ENCODE measurements around the gene USP25.

USP25 gene

DNA sequence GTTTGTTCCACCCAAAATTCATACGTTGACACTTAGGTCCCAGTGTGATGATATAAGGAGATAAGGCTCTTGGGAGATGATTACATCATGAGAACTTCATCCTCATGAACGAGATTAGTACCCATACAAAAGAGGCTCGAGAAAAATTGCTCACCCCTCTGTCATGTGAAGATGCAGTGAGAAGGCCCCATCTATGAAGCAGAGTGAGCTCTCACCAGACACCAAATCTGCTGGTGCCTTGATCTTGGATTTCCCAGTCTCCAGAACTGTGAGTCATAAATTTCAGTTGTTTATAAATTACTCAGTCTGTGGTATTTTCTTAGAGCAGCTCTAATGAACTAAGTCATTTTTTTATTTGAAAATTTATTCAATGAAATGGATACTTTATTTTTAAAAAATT is 42.6 kb upstream of the USP25 start:
- H4K91ac ChIP-seq (ENCODE audit: low read depth, low read length, poor library complexity), result no peak overlapping the region
- H3K79me1 ChIP-seq (ENCODE audit: low read depth, low read length), result no peaks in the 10 kb centered on the region
- no peaks in the 10 kb centered on the region for H3K27me3 ChIP-seq (ENCODE audit: control insufficient read depth in 3 of 3, insufficient read depth in 3 of 3, low read depth in 1 of 3, low read length in 3 of 3)
- H3K23ac ChIP-seq (ENCODE audit: low read depth, low read length, poor library complexity), result no peak overlapping the region
- no peak overlapping the region for H2AK5ac ChIP-seq (ENCODE audit: low read depth, low read length)
- no peaks in the 10 kb centered on the region for H3K4me1 ChIP-seq (ENCODE audit: control insufficient read depth in 2 of 2, insufficient read depth in 1 of 2, low read depth in 1 of 2, low read length in 2 of 2)
- H2BK12ac ChIP-seq (ENCODE audit: low read length), result no peak overlapping the region
- no peak overlapping the region for H3K14ac ChIP-seq (ENCODE audit: low read length)
- no peak overlapping the region for H4K8ac ChIP-seq (ENCODE audit: low read depth, low read length)
- H3K36me3 ChIP-seq (replicated peaks in 1 of 2; ENCODE audit: control insufficient read depth in 2 of 2, insufficient read depth in 2 of 2, low read length in 2 of 2), result no peaks in the 10 kb centered on the region
- H2BK15ac ChIP-seq (ENCODE audit: low read length), result no peak overlapping the region
- no peak overlapping the region for H3K18ac ChIP-seq (ENCODE audit: low read length)
- no peak overlapping the region for H2BK5ac ChIP-seq (ENCODE audit: low read length)
- H3K4ac ChIP-seq (ENCODE audit: low read length), result no peak overlapping the region
- H2AFZ ChIP-seq (ENCODE audit: low read length), result no peak overlapping the region
- WGBS, 2 donors (ENCODE audit: extremely low coverage in 2 of 2, insufficient read length in 2 of 2, insufficient replicate concordance in 1 of 2), result no CpG with 5 or more reads among the region's 3 CpGs
- H3K4me3 ChIP-seq (ENCODE audit: low read length in 2 of 2), result no peak overlapping the region
- no peak overlapping the region for H3K27ac ChIP-seq (replicated peaks; ENCODE audit: low read length)
- no peak overlapping the region for H3K9ac ChIP-seq (ENCODE audit: low read depth, low read length, poor library complexity)
- H2BK120ac ChIP-seq (ENCODE audit: low read depth, low read length), result no peak overlapping the region
- no peak for DNase-seq (ENCODE audit: low spot score)
- H3K4me2 ChIP-seq (ENCODE audit: insufficient read depth, low read length, poor library complexity, severe bottlenecking), result no peak overlapping the region
- no peaks in the 10 kb centered on the region for H3K9me3 ChIP-seq (replicated peaks in 1 of 2; ENCODE audit: control insufficient read depth in 2 of 2, insufficient read depth in 1 of 2, low read depth in 1 of 2, low read length in 2 of 2)

DNA sequence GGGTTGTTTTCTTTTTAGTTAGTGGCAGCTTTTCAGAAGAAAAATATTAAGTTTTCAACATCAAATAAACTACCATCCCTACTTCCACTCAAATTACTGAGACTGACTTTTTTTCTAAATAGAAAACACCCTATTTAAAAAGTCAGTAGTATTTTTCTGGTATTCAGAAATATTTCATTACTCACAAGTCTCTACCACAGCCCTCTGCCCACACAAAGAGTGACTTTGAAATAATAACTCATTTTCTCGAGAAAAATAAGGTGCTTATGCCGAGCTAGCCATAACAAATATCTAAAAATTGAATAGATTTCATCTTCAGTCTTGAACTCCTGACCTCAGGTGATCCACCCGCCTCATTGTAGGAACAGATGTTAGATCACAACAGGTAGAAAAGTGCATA is 41.8 kb upstream of the USP25 start:
- H3K27ac ChIP-seq (replicated peaks; ENCODE audit: low read length), result no peak overlapping the region
- H3K27me3 ChIP-seq (ENCODE audit: control insufficient read depth in 3 of 3, insufficient read depth in 3 of 3, low read depth in 1 of 3, low read length in 3 of 3), result no peaks in the 10 kb centered on the region
- no peak overlapping the region for H4K8ac ChIP-seq (ENCODE audit: low read depth, low read length)
- no peak overlapping the region for H2BK12ac ChIP-seq (ENCODE audit: low read length)
- H2BK120ac ChIP-seq (ENCODE audit: low read depth, low read length), result no peak overlapping the region
- H4K91ac ChIP-seq (ENCODE audit: low read depth, low read length, poor library complexity), result no peak overlapping the region
- H3K9me3 ChIP-seq (replicated peaks in 1 of 2; ENCODE audit: control insufficient read depth in 2 of 2, insufficient read depth in 1 of 2, low read depth in 1 of 2, low read length in 2 of 2), result peaks cover 0 to 2% of the 10 kb centered on the region in 2 donors
- no peak overlapping the region for H2AFZ ChIP-seq (ENCODE audit: low read length)
- no peak overlapping the region for H3K4me2 ChIP-seq (ENCODE audit: insufficient read depth, low read length, poor library complexity, severe bottlenecking)
- no CpG with 5 or more reads among the region's 3 CpGs for WGBS, 2 donors (ENCODE audit: extremely low coverage in 2 of 2, insufficient read length in 2 of 2, insufficient replicate concordance in 1 of 2)
- no peaks in the 10 kb centered on the region for H3K4me1 ChIP-seq (ENCODE audit: control insufficient read depth in 2 of 2, insufficient read depth in 1 of 2, low read depth in 1 of 2, low read length in 2 of 2)
- H2BK5ac ChIP-seq (ENCODE audit: low read length), result no peak overlapping the region
- H3K4ac ChIP-seq (ENCODE audit: low read length), result no peak overlapping the region
- DNase-seq (ENCODE audit: low spot score), result no peak
- H3K23ac ChIP-seq (ENCODE audit: low read depth, low read length, poor library complexity), result no peak overlapping the region
- H3K79me1 ChIP-seq (ENCODE audit: low read depth, low read length), result no peaks in the 10 kb centered on the region
- no peak overlapping the region for H3K4me3 ChIP-seq (ENCODE audit: low read length in 2 of 2)
- no peak overlapping the region for H3K14ac ChIP-seq (ENCODE audit: low read length)
- H2AK5ac ChIP-seq (ENCODE audit: low read depth, low read length), result no peak overlapping the region
- no peak overlapping the region for H2BK15ac ChIP-seq (ENCODE audit: low read length)
- no peak overlapping the region for H3K9ac ChIP-seq (ENCODE audit: low read depth, low read length, poor library complexity)
- H3K18ac ChIP-seq (ENCODE audit: low read length), result no peak overlapping the region
- H3K36me3 ChIP-seq (replicated peaks in 1 of 2; ENCODE audit: control insufficient read depth in 2 of 2, insufficient read depth in 2 of 2, low read length in 2 of 2), result no peaks in the 10 kb centered on the region

DNA sequence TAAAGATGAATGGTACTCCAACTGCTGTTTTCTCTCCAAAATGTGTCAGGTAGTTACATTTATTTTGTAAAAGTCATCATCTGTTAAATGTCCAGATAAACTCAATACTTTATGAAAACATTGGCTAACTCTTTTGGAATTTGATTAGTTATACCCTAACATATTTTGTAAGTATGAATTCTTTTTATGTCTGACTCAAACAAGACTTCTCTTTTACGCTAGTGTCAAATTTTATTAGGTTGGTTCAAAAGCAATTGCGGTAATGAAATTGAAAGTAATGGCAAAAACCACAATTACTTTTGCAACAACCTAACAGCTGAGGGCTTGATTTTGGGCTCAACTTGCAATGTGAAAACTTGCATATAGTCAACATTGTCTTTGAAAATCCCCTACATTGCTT is 41.0 kb upstream of the USP25 start:
- no peaks in the 10 kb centered on the region for H3K36me3 ChIP-seq (replicated peaks in 1 of 2; ENCODE audit: control insufficient read depth in 2 of 2, insufficient read depth in 2 of 2, low read length in 2 of 2)
- H3K79me1 ChIP-seq (ENCODE audit: low read depth, low read length), result no peaks in the 10 kb centered on the region
- no peak overlapping the region for H3K4ac ChIP-seq (ENCODE audit: low read length)
- no peak overlapping the region for H3K27ac ChIP-seq (replicated peaks; ENCODE audit: low read length)
- H2AK5ac ChIP-seq (ENCODE audit: low read depth, low read length), result no peak overlapping the region
- no peak for DNase-seq (ENCODE audit: low spot score)
- H3K4me2 ChIP-seq (ENCODE audit: insufficient read depth, low read length, poor library complexity, severe bottlenecking), result no peak overlapping the region
- no peak overlapping the region for H3K4me3 ChIP-seq (ENCODE audit: low read length in 2 of 2)
- H3K14ac ChIP-seq (ENCODE audit: low read length), result no peak overlapping the region
- no peak overlapping the region for H4K8ac ChIP-seq (ENCODE audit: low read depth, low read length)
- no peaks in the 10 kb centered on the region for H3K27me3 ChIP-seq (ENCODE audit: control insufficient read depth in 3 of 3, insufficient read depth in 3 of 3, low read depth in 1 of 3, low read length in 3 of 3)
- H3K18ac ChIP-seq (ENCODE audit: low read length), result no peak overlapping the region
- no peak overlapping the region for H3K23ac ChIP-seq (ENCODE audit: low read depth, low read length, poor library complexity)
- H2AFZ ChIP-seq (ENCODE audit: low read length), result no peak overlapping the region
- H3K4me1 ChIP-seq (ENCODE audit: control insufficient read depth in 2 of 2, insufficient read depth in 1 of 2, low read depth in 1 of 2, low read length in 2 of 2), result no peaks in the 10 kb centered on the region
- H2BK120ac ChIP-seq (ENCODE audit: low read depth, low read length), result no peak overlapping the region
- H4K91ac ChIP-seq (ENCODE audit: low read depth, low read length, poor library complexity), result no peak overlapping the region
- no peak overlapping the region for H2BK5ac ChIP-seq (ENCODE audit: low read length)
- no peak overlapping the region for H3K9ac ChIP-seq (ENCODE audit: low read depth, low read length, poor library complexity)
- WGBS, 2 donors (ENCODE audit: extremely low coverage in 2 of 2, insufficient read length in 2 of 2, insufficient replicate concordance in 1 of 2), result no CpG with 5 or more reads among the region's 2 CpGs
- no peak overlapping the region for H2BK12ac ChIP-seq (ENCODE audit: low read length)
- no peak overlapping the region for H2BK15ac ChIP-seq (ENCODE audit: low read length)
- H3K9me3 ChIP-seq (replicated peaks in 1 of 2; ENCODE audit: control insufficient read depth in 2 of 2, insufficient read depth in 1 of 2, low read depth in 1 of 2, low read length in 2 of 2), result peaks cover 0 to 7% of the 10 kb centered on the region in 2 donors

GRCh38 chr21:15692711-15693110 is 37.1 kb upstream of the USP25 start:
- Histone ChIP-seq H3K9me3 (replicated peaks in 1 of 2; ENCODE audit: control insufficient read depth in 2 of 2, insufficient read depth in 1 of 2, low read depth in 1 of 2, low read length in 2 of 2) (peaks cover 1 to 7% of the 10 kb centered on the region in 2 donors), H3K23ac (ENCODE audit: low read depth, low read length, poor library complexity) (no peak overlapping the region)
- no CpG with 5 or more reads among the region's 2 CpGs for WGBS, 2 donors (ENCODE audit: extremely low coverage in 2 of 2, insufficient read length in 2 of 2, insufficient replicate concordance in 1 of 2)

More at GRCh38 chr21:15692711-15693110, 37.1 kb upstream of the USP25 start:
- no peak overlapping the region for H3K14ac ChIP-seq (ENCODE audit: low read length)
- H2BK15ac ChIP-seq (ENCODE audit: low read length), result no peak overlapping the region
- H3K4me2 ChIP-seq (ENCODE audit: insufficient read depth, low read length, poor library complexity, severe bottlenecking), result no peak overlapping the region
- no peaks in the 10 kb centered on the region for H3K79me1 ChIP-seq (ENCODE audit: low read depth, low read length)
- no peak overlapping the region for H2AFZ ChIP-seq (ENCODE audit: low read length)
- no peak overlapping the region for H2BK12ac ChIP-seq (ENCODE audit: low read length)
- H3K4me3 ChIP-seq (ENCODE audit: low read length in 2 of 2), result no peak overlapping the region
- H2BK5ac ChIP-seq (ENCODE audit: low read length), result no peak overlapping the region
- H2BK120ac ChIP-seq (ENCODE audit: low read depth, low read length), result no peak overlapping the region
- H3K4ac ChIP-seq (ENCODE audit: low read length), result no peak overlapping the region
- DNase-seq (ENCODE audit: low spot score), result no peak
- no peak overlapping the region for H4K91ac ChIP-seq (ENCODE audit: low read depth, low read length, poor library complexity)
- no peaks in the 10 kb centered on the region for H3K27me3 ChIP-seq (ENCODE audit: control insufficient read depth in 3 of 3, insufficient read depth in 3 of 3, low read depth in 1 of 3, low read length in 3 of 3)
- no peak overlapping the region for H4K8ac ChIP-seq (ENCODE audit: low read depth, low read length)
- no peak overlapping the region for H3K9ac ChIP-seq (ENCODE audit: low read depth, low read length, poor library complexity)
- H2AK5ac ChIP-seq (ENCODE audit: low read depth, low read length), result no peak overlapping the region
- H3K18ac ChIP-seq (ENCODE audit: low read length), result no peak overlapping the region
- H3K4me1 ChIP-seq (ENCODE audit: control insufficient read depth in 2 of 2, insufficient read depth in 1 of 2, low read depth in 1 of 2, low read length in 2 of 2), result no peaks in the 10 kb centered on the region
- no peaks in the 10 kb centered on the region for H3K36me3 ChIP-seq (replicated peaks in 1 of 2; ENCODE audit: control insufficient read depth in 2 of 2, insufficient read depth in 2 of 2, low read length in 2 of 2)
- no peak overlapping the region for H3K27ac ChIP-seq (replicated peaks; ENCODE audit: low read length)
